HG03108 (cell line): ENCODE data around the gene TMPRSS3.

Experiments
- ATAC-seq: cut with Tn5 transposase; IDR thresholded peaks from one replicate; pipeline ENCODE4 v1.9.1; 2021; ENCODE audit warnings: moderate library complexity; ENCODE audit not compliant: unreplicated experiment

The TMPRSS3 gene

GRCh38 chr21:42374864-42375499 is 20.9 kb downstream of the TMPRSS3 start:
- ATAC-seq, result no peak

GRCh38 chr21:42374457-42374856 is 21.4 kb downstream of the TMPRSS3 start:
- no peak for ATAC-seq

GRCh38 chr21:42373908-42374455 is 21.9 kb downstream of the TMPRSS3 start:
- no peak for ATAC-seq

- ATAC-seq, result no peak
Observed at GRCh38 chr21:42373196-42373907, 22.5 kb downstream of the TMPRSS3 start.

GRCh38 chr21:42370894-42371654 is 24.8 kb downstream of the TMPRSS3 start:
- no peak for ATAC-seq

GRCh38 chr21:42369821-42370220 is 26.0 kb downstream of the TMPRSS3 start:
- ATAC-seq, result no peak

- ATAC-seq, result no peak
Observed at GRCh38 chr21:42367367-42368165, 28.3 kb downstream of the TMPRSS3 start.

GRCh38 chr21:42366292-42367010 is 29.4 kb downstream of the TMPRSS3 start, which contains the start of gene TFF1:
TSS of gene TFF1 (minus strand) at chr21:42366535. CDS start at chr21:42366495, 40 bp downstream.
- ATAC-seq, result no peak

GRCh38 chr21:42365770-42366169 is 30.1 kb downstream of the TMPRSS3 start:
- ATAC-seq, result no peak

- no peak for ATAC-seq
Observed at GRCh38 chr21:42364304-42364865, 31.5 kb downstream of the TMPRSS3 start.

- no peak for ATAC-seq
Observed at GRCh38 chr21:42363312-42363711, 32.5 kb downstream of the TMPRSS3 start.

GRCh38 chr21:42362700-42363099 is 33.2 kb downstream of the TMPRSS3 start:
- ATAC-seq, result no peak

GRCh38 chr21:42362198-42362597 is 33.7 kb downstream of the TMPRSS3 start:
- no peak for ATAC-seq

GRCh38 chr21:42361286-42361685 is 34.6 kb downstream of the TMPRSS3 start:
- no peak for ATAC-seq

- no peak for ATAC-seq
Observed at GRCh38 chr21:42360317-42360716, 35.5 kb downstream of the TMPRSS3 start.

GRCh38 chr21:42358937-42359336 is 36.9 kb downstream of the TMPRSS3 start:
- ATAC-seq, result no peak

GRCh38 chr21:42358261-42358660 is 37.6 kb downstream of the TMPRSS3 start:
- no peak for ATAC-seq

GRCh38 chr21:42357307-42357706 is 38.5 kb downstream of the TMPRSS3 start:
- no peak for ATAC-seq

GRCh38 chr21:42356650-42357049 is 39.2 kb downstream of the TMPRSS3 start:
- ATAC-seq, result no peak

GRCh38 chr21:42356046-42356445 is 39.8 kb downstream of the TMPRSS3 start:
- ATAC-seq, result no peak
